Tibial nerve (tissue), 3 donors: ENCODE measurements around the gene MATN3.

Experiments used
- POLR2A ChIP-seq, 2 donors: fragments of 450-650 bp; IDR thresholded peaks; one replicate each; pipeline ENCODE4 v1.6.1; 2017; ENCODE audit warnings: antibody characterized with exemption in 2 of 2, mild to moderate bottlenecking in 2 of 2, moderate library complexity in 2 of 2
- TF ChIP-seq, protein P1 (sequence below), 5 experiments: fragments of 200-600 bp in 3 of 5; fragments of 450-650 bp in 2 of 5; sonication (generic) in 3 of 5; IDR thresholded peaks; one replicate each; pipeline ENCODE4 v1.5.1; 2016 to 2019; ENCODE audit warnings: antibody characterized with exemption in 5 of 5, mild to moderate bottlenecking in 3 of 5, moderate library complexity in 2 of 5

DNA sequence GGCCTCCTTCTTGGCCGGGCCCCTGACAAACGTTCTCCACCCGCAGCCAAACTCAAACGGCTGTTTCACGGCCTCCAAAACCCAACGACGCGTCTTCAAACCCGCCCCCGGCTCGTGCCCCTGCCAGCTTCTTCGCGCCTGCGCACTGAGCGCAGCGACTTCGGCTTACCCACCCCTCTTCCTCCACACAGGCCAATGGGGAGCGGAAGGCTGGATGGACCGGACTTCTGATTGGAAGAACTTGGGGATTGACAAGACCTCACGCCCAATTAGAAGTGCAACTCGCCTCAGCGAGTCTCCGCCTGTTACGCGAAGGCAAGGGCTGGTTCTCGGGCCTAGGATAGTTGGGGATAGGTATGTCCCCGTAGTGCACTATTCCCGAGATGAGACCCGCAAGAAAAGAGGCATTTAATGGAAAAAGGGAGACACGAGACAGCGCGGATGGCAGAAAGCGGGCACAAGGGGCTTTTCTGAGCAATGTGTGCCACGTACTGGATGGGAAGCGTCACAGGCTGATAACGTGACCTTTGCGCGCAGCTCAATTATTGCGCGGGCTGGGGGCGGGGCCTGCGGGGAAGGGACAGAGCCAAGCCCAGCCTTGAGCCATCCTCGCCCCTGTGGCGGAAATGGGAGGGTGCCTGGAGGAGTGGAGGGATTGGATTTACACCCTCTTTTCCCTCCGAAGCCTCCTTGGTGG, 39.2 kb upstream of the MATN3 start, which contains the start of gene LAPTM4A:
- TF ChIP-seq, protein P1, sequence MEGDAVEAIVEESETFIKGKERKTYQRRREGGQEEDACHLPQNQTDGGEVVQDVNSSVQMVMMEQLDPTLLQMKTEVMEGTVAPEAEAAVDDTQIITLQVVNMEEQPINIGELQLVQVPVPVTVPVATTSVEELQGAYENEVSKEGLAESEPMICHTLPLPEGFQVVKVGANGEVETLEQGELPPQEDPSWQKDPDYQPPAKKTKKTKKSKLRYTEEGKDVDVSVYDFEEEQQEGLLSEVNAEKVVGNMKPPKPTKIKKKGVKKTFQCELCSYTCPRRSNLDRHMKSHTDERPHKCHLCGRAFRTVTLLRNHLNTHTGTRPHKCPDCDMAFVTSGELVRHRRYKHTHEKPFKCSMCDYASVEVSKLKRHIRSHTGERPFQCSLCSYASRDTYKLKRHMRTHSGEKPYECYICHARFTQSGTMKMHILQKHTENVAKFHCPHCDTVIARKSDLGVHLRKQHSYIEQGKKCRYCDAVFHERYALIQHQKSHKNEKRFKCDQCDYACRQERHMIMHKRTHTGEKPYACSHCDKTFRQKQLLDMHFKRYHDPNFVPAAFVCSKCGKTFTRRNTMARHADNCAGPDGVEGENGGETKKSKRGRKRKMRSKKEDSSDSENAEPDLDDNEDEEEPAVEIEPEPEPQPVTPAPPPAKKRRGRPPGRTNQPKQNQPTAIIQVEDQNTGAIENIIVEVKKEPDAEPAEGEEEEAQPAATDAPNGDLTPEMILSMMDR (IDR thresholded peaks at IDR 0.05) = peak in 2 of 5 experiments; percentile 45 to 59
- peak; percentile 93 to 95 for TF ChIP-seq POLR2A (IDR thresholded peaks at IDR 0.05)
